ENCODE data around the gene SGCD. TPM values are rescaled to one million over a fixed set of nuclear protein-coding genes. Genes with fewer than 3 reads are reported as not detected.

SGCD gene
- total RNA-seq, 4 donors from 2014 or later = 0.37 to 3.7 (median 2.4) TPM

- no peaks in the 10 kb centered on the region for H3K4me1 ChIP-seq
- DNase-seq = no peak
- intact Hi-C loops (cut with DNase I; ENCODE audit: low total_unique reads) = loop anchor here (5.0 kb wide), 1 partner anchor 1869 kb away; no protein-coding TSS in a partner anchor
- WGBS, 2 donors (ENCODE audit: low coverage in 1 of 2) = 29 to 66% methylated on average over 1 to 2 of the region's 2 CpGs
- TF ChIP-seq POLR2A (IDR thresholded peaks at IDR 0.05) (no peak), EP300 (IDR thresholded peaks at IDR 0.05; ENCODE audit: low read depth) (no peak), POLR2AphosphoS5 (IDR thresholded peaks at IDR 0.05) (no peak)
- TF ChIP-seq, protein P1, sequence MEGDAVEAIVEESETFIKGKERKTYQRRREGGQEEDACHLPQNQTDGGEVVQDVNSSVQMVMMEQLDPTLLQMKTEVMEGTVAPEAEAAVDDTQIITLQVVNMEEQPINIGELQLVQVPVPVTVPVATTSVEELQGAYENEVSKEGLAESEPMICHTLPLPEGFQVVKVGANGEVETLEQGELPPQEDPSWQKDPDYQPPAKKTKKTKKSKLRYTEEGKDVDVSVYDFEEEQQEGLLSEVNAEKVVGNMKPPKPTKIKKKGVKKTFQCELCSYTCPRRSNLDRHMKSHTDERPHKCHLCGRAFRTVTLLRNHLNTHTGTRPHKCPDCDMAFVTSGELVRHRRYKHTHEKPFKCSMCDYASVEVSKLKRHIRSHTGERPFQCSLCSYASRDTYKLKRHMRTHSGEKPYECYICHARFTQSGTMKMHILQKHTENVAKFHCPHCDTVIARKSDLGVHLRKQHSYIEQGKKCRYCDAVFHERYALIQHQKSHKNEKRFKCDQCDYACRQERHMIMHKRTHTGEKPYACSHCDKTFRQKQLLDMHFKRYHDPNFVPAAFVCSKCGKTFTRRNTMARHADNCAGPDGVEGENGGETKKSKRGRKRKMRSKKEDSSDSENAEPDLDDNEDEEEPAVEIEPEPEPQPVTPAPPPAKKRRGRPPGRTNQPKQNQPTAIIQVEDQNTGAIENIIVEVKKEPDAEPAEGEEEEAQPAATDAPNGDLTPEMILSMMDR (IDR thresholded peaks at IDR 0.05) = no peak
- in situ Hi-C loops (cut with MboI; ENCODE audit: low pct_ligation_motif_present in 1 of 4, low pct_unique_long_range_greater_than_20kb in 1 of 4, low sequenced_read_pairs in 3 of 4) = no loop called here
- no peaks in the 10 kb centered on the region for H3K36me3 ChIP-seq
- no peaks in the 10 kb centered on the region for H3K27me3 ChIP-seq
- H3K27ac ChIP-seq = no peak overlapping the region
- H3K4me3 ChIP-seq = no peak overlapping the region
- peaks cover 0 to 6% of the 10 kb centered on the region in 2 donors for H3K9me3 ChIP-seq
These were observed 288.9 kb downstream of the SGCD start for GRCh38 chr5:156615901-156616300.

- no peaks in the 10 kb centered on the region for H3K27me3 ChIP-seq
- no peak overlapping the region for H3K4me3 ChIP-seq
- H3K27ac ChIP-seq = no peak overlapping the region
- TF ChIP-seq EP300 (IDR thresholded peaks at IDR 0.05; ENCODE audit: low read depth) (no peak), POLR2AphosphoS5 (IDR thresholded peaks at IDR 0.05) (no peak), POLR2A (IDR thresholded peaks at IDR 0.05) (no peak)
- TF ChIP-seq, protein P1 (IDR thresholded peaks at IDR 0.05) = no peak
- intact Hi-C loops (cut with DNase I; ENCODE audit: low total_unique reads) (loop anchor here (5.0 kb wide), 1 partner anchor 1870 kb away; no protein-coding TSS in a partner anchor), in situ Hi-C loops (cut with MboI; ENCODE audit: low pct_ligation_motif_present in 1 of 4, low pct_unique_long_range_greater_than_20kb in 1 of 4, low sequenced_read_pairs in 3 of 4) (no loop called here)
- H3K4me1 ChIP-seq = no peaks in the 10 kb centered on the region
- no peaks in the 10 kb centered on the region for H3K9me3 ChIP-seq
- DNase-seq = no peak
- WGBS, 2 donors (ENCODE audit: low coverage in 1 of 2) = 47 to 60% methylated on average over 2 of the region's 2 CpGs
- no peaks in the 10 kb centered on the region for H3K36me3 ChIP-seq
These were observed 290.5 kb downstream of the SGCD start for GRCh38 chr5:156617426-156617825.

DNA sequence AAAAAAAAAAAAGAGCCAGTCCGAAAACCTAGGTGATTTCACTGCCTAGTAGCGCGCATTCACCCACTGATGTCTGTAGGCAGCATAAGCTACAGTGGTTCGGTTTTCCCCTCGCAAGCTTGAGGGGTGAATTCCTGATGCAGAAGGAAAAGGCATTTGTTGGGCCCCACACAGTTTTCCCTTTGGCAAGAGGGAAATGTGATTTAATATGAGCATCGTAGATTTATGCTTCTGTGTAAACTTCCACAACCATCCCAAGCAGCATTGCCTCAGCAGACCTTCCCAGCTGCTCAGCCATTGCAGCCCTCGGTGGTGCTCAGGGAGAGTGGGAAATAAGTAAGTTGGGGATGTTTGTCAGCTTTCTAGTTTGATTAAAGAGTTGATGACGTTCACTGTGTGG, 291.6 kb downstream of the SGCD start:
- in situ Hi-C loops (cut with MboI; ENCODE audit: low pct_ligation_motif_present in 1 of 4, low pct_unique_long_range_greater_than_20kb in 1 of 4, low sequenced_read_pairs in 3 of 4) (no loop called here), intact Hi-C loops (cut with DNase I; ENCODE audit: low total_unique reads) (loop anchor here (5.0 kb wide), 1 partner anchor 1871 kb away; no protein-coding TSS in a partner anchor)
- no peak overlapping the region for H3K27ac ChIP-seq
- H3K36me3 ChIP-seq = no peaks in the 10 kb centered on the region
- no peaks in the 10 kb centered on the region for H3K4me1 ChIP-seq
- H3K27me3 ChIP-seq = no peaks in the 10 kb centered on the region
- H3K4me3 ChIP-seq = no peak overlapping the region
- 88 to 89% methylated on average over 7 to 8 of the region's 8 CpGs for WGBS, 2 donors (ENCODE audit: low coverage in 1 of 2)
- TF ChIP-seq EP300 (IDR thresholded peaks at IDR 0.05; ENCODE audit: low read depth) = no peak
- TF ChIP-seq, protein P1 (IDR thresholded peaks at IDR 0.05) = no peak
- TF ChIP-seq POLR2A (IDR thresholded peaks at IDR 0.05) = no peak
- no peak for TF ChIP-seq POLR2AphosphoS5 (IDR thresholded peaks at IDR 0.05)
- no peaks in the 10 kb centered on the region for H3K9me3 ChIP-seq
- DNase-seq = no peak

DNA sequence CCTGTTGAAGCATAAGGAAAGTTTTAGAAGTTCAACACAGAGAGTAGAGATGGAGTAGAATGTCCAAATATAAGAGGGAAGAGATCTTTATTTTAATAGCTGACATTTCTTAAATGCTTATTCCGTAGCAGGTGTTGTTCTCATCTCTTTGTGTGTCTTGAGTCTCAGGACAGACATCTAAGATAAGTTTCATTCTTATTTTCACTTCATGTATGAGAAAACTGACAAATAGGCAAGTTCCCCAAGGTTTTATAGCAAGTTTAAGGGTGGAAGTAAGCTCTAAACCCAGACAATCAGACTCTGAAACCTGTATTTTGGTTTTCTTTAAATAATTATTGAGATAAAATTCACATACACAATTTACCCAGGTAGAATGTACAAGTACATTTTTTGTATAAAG, 294.8 kb downstream of the SGCD start:
- 78 to 88% methylated on average over 1 of the region's 1 CpG for WGBS, 2 donors (ENCODE audit: low coverage in 1 of 2)

More for the DNA sequence above, 294.8 kb downstream of the SGCD start:
- no peak for DNase-seq
- Histone ChIP-seq H3K36me3 (no peaks in the 10 kb centered on the region), H3K4me1 (no peaks in the 10 kb centered on the region), H3K27me3 (no peaks in the 10 kb centered on the region), H3K4me3 (no peak overlapping the region), H3K27ac (no peak overlapping the region), H3K9me3 (no peaks in the 10 kb centered on the region)
- intact Hi-C loops (cut with DNase I; ENCODE audit: low total_unique reads) = no loop called here
- in situ Hi-C loops (cut with MboI; ENCODE audit: low pct_ligation_motif_present in 1 of 4, low pct_unique_long_range_greater_than_20kb in 1 of 4, low sequenced_read_pairs in 3 of 4) = no loop called here
- no peak for TF ChIP-seq POLR2A (IDR thresholded peaks at IDR 0.05)
- TF ChIP-seq, protein P1 (IDR thresholded peaks at IDR 0.05) = no peak
- no peak for TF ChIP-seq EP300 (IDR thresholded peaks at IDR 0.05; ENCODE audit: low read depth)
- no peak for TF ChIP-seq POLR2AphosphoS5 (IDR thresholded peaks at IDR 0.05)

Data from transverse colon (tissue), 4 donors.